Endodermal cell (in vitro differentiated cells): ENCODE results near the gene FXYD6. TPM values are rescaled to one million over a fixed set of nuclear protein-coding genes. Genes with fewer than 3 reads are reported as not detected.

Source experiments
- DNase-seq: peaks from one replicate; pipeline ENCODE4 v3.0.0-alpha.2; 2017
- H3K27ac ChIP-seq: 2 replicates; pipeline ENCODE4 v1.5.1; 2013; ENCODE audit warnings: mild to moderate bottlenecking, low read depth, low read length, moderate library complexity
- H3K27me3 ChIP-seq: 2 replicates; pipeline ENCODE4 v1.6.1; 2013; ENCODE audit warnings: mild to moderate bottlenecking, low read length, moderate library complexity; ENCODE audit not compliant: insufficient read depth, control insufficient read depth, poor library complexity, severe bottlenecking
- H3K36me3 ChIP-seq: 2 replicates; pipeline ENCODE4 v1.7.0; 2013; ENCODE audit warnings: mild to moderate bottlenecking, low read length, moderate library complexity; ENCODE audit not compliant: control insufficient read depth, insufficient read depth
- H3K4me1 ChIP-seq: one replicate; pipeline ENCODE4 v1.7.0; 2013; ENCODE audit warnings: low read length; ENCODE audit not compliant: control insufficient read depth, insufficient read depth
- H3K4me3 ChIP-seq: 2 replicates; pipeline ENCODE4 v1.5.1; 2013; ENCODE audit warnings: mild to moderate bottlenecking, low read length, moderate library complexity
- H3K9ac ChIP-seq: 2 replicates; pipeline ENCODE4 v1.6.1; 2013; ENCODE audit warnings: mild to moderate bottlenecking, low read length, moderate library complexity; ENCODE audit not compliant: poor library complexity, severe bottlenecking; ENCODE audit errors: extremely low read depth
- H3K9me3 ChIP-seq: 2 replicates; pipeline ENCODE4 v1.6.1; 2013; ENCODE audit warnings: mild to moderate bottlenecking, low read length, moderate library complexity; ENCODE audit not compliant: control insufficient read depth
- H3K27ac Mint-ChIP-seq: 2 replicates; pipeline ENCODE4 v1.8.0; 2020; ENCODE audit warnings: mixed read lengths
- H3K27me3 Mint-ChIP-seq: 2 replicates; pipeline ENCODE4 v1.8.0; 2021; ENCODE audit warnings: mild to moderate bottlenecking, mixed read lengths; ENCODE audit not compliant: insufficient read depth
- H3K36me3 Mint-ChIP-seq: 2 replicates; pipeline ENCODE4 v1.8.0; 2020; ENCODE audit warnings: low read depth, mixed read lengths
- H3K4me1 Mint-ChIP-seq: 2 replicates; pipeline ENCODE4 v1.8.0; 2020; ENCODE audit warnings: mixed read lengths
- H3K4me3 Mint-ChIP-seq: 2 replicates; pipeline ENCODE4 v1.8.0; 2020; ENCODE audit warnings: mild to moderate bottlenecking, moderate library complexity, mixed read lengths
- H3K9me3 Mint-ChIP-seq: 2 replicates; pipeline ENCODE4 v1.8.0; 2020; ENCODE audit warnings: mild to moderate bottlenecking, mixed read lengths
- WGBS, 2 experiments: methylation state at CpG; one replicate each; pipeline versions ENCODE4 v1.1.5 to v1.1.7; 2013; ENCODE audit warnings: missing lambda C conversion rate in 2 of 2, mixed read lengths in 1 of 2; ENCODE audit not compliant: insufficient coverage in 1 of 2, insufficient read length in 1 of 2; 5-methylcytosine and 5-hydroxymethylcytosine counted together
- total RNA-seq, 2 donors: library from RNA; stranded (reverse); fragmentation: NEBNext Ultra II Directional in 1 of 2; extraction: Animal tissue kit (Norgen Biotek cat#: 25700) in 1 of 2; gene quantifications; 2 replicates in 1 of 2; 3 replicates in 1 of 2; pipeline ENCODE4 v1.2.1, GENCODE V29; 2021
- TF ChIP-seq, protein P1 (sequence below): fragments of 200-600 bp; sonication (generic); conservative IDR thresholded peaks from 2 replicates; pipeline ENCODE4 v1.5.0; 2021; ENCODE audit warnings: antibody characterized with exemption, mild to moderate bottlenecking

The FXYD6 gene
- total RNA-seq, 2 donors from 2014 or later: 54.1 to 61.8 TPM

- Histone ChIP-seq H3K27me3 (no peaks in the 10 kb centered on the region), H3K36me3 (no peaks in the 10 kb centered on the region), H3K9ac (no peak within 1 kb of the TSS), H3K9me3 (no peaks in the 10 kb centered on the region), H3K4me1 (peaks cover 7% of the 10 kb centered on the region), H3K27ac (no peak within 1 kb of the TSS), H3K4me3 (no peak within 1 kb of the TSS)
- no peaks in the 10 kb centered on the region for H3K36me3 Mint-ChIP-seq
- no peak within 1 kb of the TSS for H3K4me3 Mint-ChIP-seq
- peaks cover 35% of the 10 kb centered on the region for H3K4me1 Mint-ChIP-seq
- H3K27me3 Mint-ChIP-seq: peaks cover 9% of the 10 kb centered on the region
- TF ChIP-seq, protein P1, sequence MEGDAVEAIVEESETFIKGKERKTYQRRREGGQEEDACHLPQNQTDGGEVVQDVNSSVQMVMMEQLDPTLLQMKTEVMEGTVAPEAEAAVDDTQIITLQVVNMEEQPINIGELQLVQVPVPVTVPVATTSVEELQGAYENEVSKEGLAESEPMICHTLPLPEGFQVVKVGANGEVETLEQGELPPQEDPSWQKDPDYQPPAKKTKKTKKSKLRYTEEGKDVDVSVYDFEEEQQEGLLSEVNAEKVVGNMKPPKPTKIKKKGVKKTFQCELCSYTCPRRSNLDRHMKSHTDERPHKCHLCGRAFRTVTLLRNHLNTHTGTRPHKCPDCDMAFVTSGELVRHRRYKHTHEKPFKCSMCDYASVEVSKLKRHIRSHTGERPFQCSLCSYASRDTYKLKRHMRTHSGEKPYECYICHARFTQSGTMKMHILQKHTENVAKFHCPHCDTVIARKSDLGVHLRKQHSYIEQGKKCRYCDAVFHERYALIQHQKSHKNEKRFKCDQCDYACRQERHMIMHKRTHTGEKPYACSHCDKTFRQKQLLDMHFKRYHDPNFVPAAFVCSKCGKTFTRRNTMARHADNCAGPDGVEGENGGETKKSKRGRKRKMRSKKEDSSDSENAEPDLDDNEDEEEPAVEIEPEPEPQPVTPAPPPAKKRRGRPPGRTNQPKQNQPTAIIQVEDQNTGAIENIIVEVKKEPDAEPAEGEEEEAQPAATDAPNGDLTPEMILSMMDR: no peak
- H3K9me3 Mint-ChIP-seq: no peaks in the 10 kb centered on the region
- peak; percentile 53 for DNase-seq
- WGBS, 2 experiments: 83 to 85% methylated on average over 13 to 22 of the region's 22 CpGs
- no peak within 1 kb of the TSS for H3K27ac Mint-ChIP-seq
These were observed 51.6 kb downstream of the FXYD6 start, which contains the start of gene FXYD2 for GRCh38 chr11:117824571-117825537. TSS of gene FXYD2 (minus strand) at chr11:117824744. CDS start at chr11:117824678, 66 bp downstream.

- WGBS, 2 experiments: 73 to 77% methylated on average over 8 to 13 of the region's 13 CpGs
- peaks cover 9% of the 10 kb centered on the region for H3K27me3 Mint-ChIP-seq
- no peaks in the 10 kb centered on the region for H3K9me3 Mint-ChIP-seq
- H3K27ac Mint-ChIP-seq: no peak overlapping the region
- TF ChIP-seq, protein P1: no peak
- H3K4me1 Mint-ChIP-seq: peaks cover 43% of the 10 kb centered on the region
- no peaks in the 10 kb centered on the region for H3K9me3 ChIP-seq
- peaks cover 7% of the 10 kb centered on the region for H3K4me1 ChIP-seq
- no peak overlapping the region for H3K9ac ChIP-seq
- H3K4me3 Mint-ChIP-seq: no peak overlapping the region
- H3K36me3 ChIP-seq: no peaks in the 10 kb centered on the region
- no peak overlapping the region for H3K4me3 ChIP-seq
- no peaks in the 10 kb centered on the region for H3K27me3 ChIP-seq
- no peak overlapping the region for H3K27ac ChIP-seq
- DNase-seq: peak; percentile 69
- no peaks in the 10 kb centered on the region for H3K36me3 Mint-ChIP-seq
These were observed 52.5 kb downstream of the FXYD6 start for GRCh38 chr11:117823946-117824420.

DNA sequence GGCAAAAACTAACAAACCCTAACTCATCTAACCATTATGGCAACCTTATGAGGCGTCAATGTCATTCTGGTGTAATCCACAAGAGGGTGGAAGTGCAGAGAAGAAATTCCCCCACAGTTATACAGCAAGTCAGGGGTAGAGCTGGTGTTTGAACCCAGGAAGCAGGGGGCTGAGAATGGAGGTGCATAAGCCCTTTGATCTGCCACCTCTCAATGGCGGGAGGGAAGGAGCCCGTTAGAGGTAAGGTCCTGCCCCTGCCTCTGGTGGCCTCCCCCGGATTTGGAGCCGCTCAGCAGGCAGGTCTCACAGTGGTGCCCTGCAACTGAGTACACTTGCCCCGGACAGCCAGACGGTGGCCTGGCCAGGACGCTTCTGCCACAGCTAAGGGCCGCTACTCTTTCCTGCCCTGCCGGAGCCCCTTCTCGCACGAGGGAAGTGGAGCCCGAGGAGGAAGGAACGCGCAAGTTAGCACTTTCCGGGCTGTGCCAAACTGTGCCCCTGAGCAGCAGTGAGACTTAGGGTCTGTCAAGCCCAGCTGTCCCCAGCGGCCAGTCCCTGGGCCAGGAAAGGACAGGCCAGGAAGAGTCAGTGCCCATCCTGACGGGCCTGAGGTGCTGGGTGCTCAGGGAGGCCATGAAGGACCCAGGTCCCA, 53.0 kb downstream of the FXYD6 start:
- DNase-seq: peak; percentile 79
- no peak overlapping the region for H3K27ac Mint-ChIP-seq
- no peaks in the 10 kb centered on the region for H3K9me3 Mint-ChIP-seq
- H3K27me3 Mint-ChIP-seq: peaks cover 9% of the 10 kb centered on the region
- Histone ChIP-seq H3K36me3 (no peaks in the 10 kb centered on the region), H3K27ac (no peak overlapping the region), H3K4me1 (peaks cover 7% of the 10 kb centered on the region), H3K27me3 (no peaks in the 10 kb centered on the region), H3K9me3 (no peaks in the 10 kb centered on the region), H3K4me3 (no peak overlapping the region), H3K9ac (no peak overlapping the region)
- no peaks in the 10 kb centered on the region for H3K36me3 Mint-ChIP-seq
- 80 to 84% methylated on average over 12 to 18 of the region's 18 CpGs for WGBS, 2 experiments
- no peak overlapping the region for H3K4me3 Mint-ChIP-seq
- TF ChIP-seq, protein P1: peak; percentile 63
- H3K4me1 Mint-ChIP-seq: peaks cover 46% of the 10 kb centered on the region
